H9 (cell line): ENCODE measurements around the gene WARS2. TPM values are rescaled to one million over a fixed set of nuclear protein-coding genes. Genes with fewer than 3 reads are reported as not detected.

Experiments used
- DNase-seq: peaks from one replicate; pipeline ENCODE4 v3.0.0-alpha.2; 2017
- H2AFZ ChIP-seq: one replicate; pipeline ENCODE4 v1.6.1; 2013; ENCODE audit warnings: mild to moderate bottlenecking, low read length, control low read depth, moderate library complexity
- H2AK5ac ChIP-seq: 2 replicates; pipeline ENCODE4 v1.6.1; 2013; ENCODE audit warnings: low read length, control low read depth, mixed read lengths; ENCODE audit not compliant: insufficient read length
- H2BK120ac ChIP-seq: one replicate; pipeline ENCODE4 v1.6.1; 2013; ENCODE audit warnings: low read depth, mild to moderate bottlenecking, low read length, control low read depth, inconsistent platforms; ENCODE audit not compliant: poor library complexity, severe bottlenecking
- H2BK12ac ChIP-seq: 2 replicates; pipeline ENCODE4 v1.6.1; 2013; ENCODE audit warnings: low read length, control low read depth, mixed read lengths, low read depth; ENCODE audit not compliant: insufficient read length
- H2BK15ac ChIP-seq: 2 replicates; pipeline ENCODE4 v1.6.1; 2013; ENCODE audit warnings: low read depth, low read length, control low read depth
- H2BK20ac ChIP-seq: one replicate; pipeline ENCODE4 v1.6.1; 2013; ENCODE audit warnings: low read depth, mild to moderate bottlenecking, low read length, control low read depth, inconsistent platforms; ENCODE audit not compliant: poor library complexity, severe bottlenecking
- H2BK5ac ChIP-seq: 2 replicates; pipeline ENCODE4 v1.6.1; 2013; ENCODE audit warnings: low read length, control low read depth, mixed read lengths; ENCODE audit not compliant: insufficient read length
- H3K14ac ChIP-seq: 2 replicates; pipeline ENCODE4 v1.6.1; 2013; ENCODE audit warnings: low read length, control low read depth; ENCODE audit not compliant: insufficient read depth
- H3K18ac ChIP-seq: 2 replicates; pipeline ENCODE4 v1.6.1; 2013; ENCODE audit warnings: low read depth, mild to moderate bottlenecking, mixed read lengths, low read length, control low read depth; ENCODE audit not compliant: insufficient read length
- H3K23ac ChIP-seq: 2 replicates; pipeline ENCODE4 v1.6.1; 2013; ENCODE audit warnings: low read length, control low read depth, mixed read lengths, low read depth; ENCODE audit not compliant: insufficient read length
- H3K23me2 ChIP-seq: 2 replicates; pipeline ENCODE4 v1.6.1; 2013; ENCODE audit warnings: low read depth, mild to moderate bottlenecking, mixed read lengths, low read length, control low read depth; ENCODE audit not compliant: insufficient read length, poor library complexity, severe bottlenecking
- H3K27ac ChIP-seq: 2 replicates; pipeline ENCODE4 v1.5.1; 2013; ENCODE audit warnings: low read length, control low read depth, mixed read lengths, low read depth; ENCODE audit not compliant: insufficient read length
- H3K27me3 ChIP-seq: 2 replicates; pipeline ENCODE4 v1.6.1; 2013; ENCODE audit warnings: low read length, control low read depth, inconsistent platforms; ENCODE audit not compliant: insufficient read depth
- H3K4ac ChIP-seq: 2 replicates; pipeline ENCODE4 v1.6.1; 2013; ENCODE audit warnings: low read depth, mild to moderate bottlenecking, control low read depth, inconsistent platforms, low read length, moderate library complexity
- H3K4me1 ChIP-seq: 2 replicates; pipeline ENCODE4 v1.6.1; 2013; ENCODE audit warnings: low read length, control low read depth, inconsistent platforms; ENCODE audit not compliant: insufficient read depth
- H3K4me2 ChIP-seq: 2 replicates; pipeline ENCODE4 v1.6.1; 2013; ENCODE audit warnings: low read length, control low read depth, mixed read lengths; ENCODE audit not compliant: insufficient read length, insufficient read depth
- H3K56ac ChIP-seq: 2 replicates; pipeline ENCODE4 v1.6.1; 2013; ENCODE audit warnings: low read depth, mild to moderate bottlenecking, mixed read lengths, low read length, control low read depth; ENCODE audit not compliant: insufficient read length
- H3K79me1 ChIP-seq: 2 replicates; pipeline ENCODE4 v1.6.1; 2013; ENCODE audit warnings: low read depth, mild to moderate bottlenecking, moderate library complexity, low read length, control low read depth, inconsistent platforms; ENCODE audit not compliant: insufficient read depth, poor library complexity, severe bottlenecking
- H3K79me2 ChIP-seq: 2 replicates; pipeline ENCODE4 v1.6.1; 2013; ENCODE audit warnings: low read length, control low read depth, inconsistent platforms; ENCODE audit not compliant: insufficient read depth
- H3K9ac ChIP-seq: 2 replicates; pipeline ENCODE4 v1.6.1; 2013; ENCODE audit warnings: low read length, control low read depth, mixed read lengths; ENCODE audit not compliant: insufficient read length; ENCODE audit errors: extremely low read depth
- H3K9me3 ChIP-seq: one replicate; pipeline ENCODE4 v1.6.1; 2013; ENCODE audit warnings: low read depth, low read length, inconsistent platforms; ENCODE audit not compliant: control insufficient read depth
- H3T11ph ChIP-seq: one replicate; pipeline ENCODE4 v1.6.1; 2013; ENCODE audit warnings: mild to moderate bottlenecking, low read length, control low read depth, inconsistent platforms
- H4K20me1 ChIP-seq: one replicate; pipeline ENCODE4 v1.6.1; 2013; ENCODE audit not compliant: control insufficient read depth, insufficient read length, insufficient read depth
- H4K5ac ChIP-seq: 2 replicates; pipeline ENCODE4 v1.6.1; 2013; ENCODE audit warnings: low read depth, mild to moderate bottlenecking, mixed read lengths, low read length, control low read depth; ENCODE audit not compliant: insufficient read length
- H4K8ac ChIP-seq: replicated peaks from 2 replicates; pipeline ENCODE4 v1.6.1; 2013; ENCODE audit warnings: low read length, control low read depth, mixed read lengths, low read depth; ENCODE audit not compliant: insufficient read length
- H4K91ac ChIP-seq: 2 replicates; pipeline ENCODE4 v1.6.1; 2013; ENCODE audit warnings: low read depth, mild to moderate bottlenecking, moderate library complexity, mixed read lengths, low read length, control low read depth; ENCODE audit not compliant: insufficient read length
- H3K27ac Mint-ChIP-seq, 3 experiments: 2 replicates in 2 of 3; 3 replicates in 1 of 3; pipeline ENCODE4 v1.8.0; 2020 to 2021; ENCODE audit warnings: mixed read lengths in 3 of 3, mild to moderate bottlenecking in 1 of 3, moderate library complexity in 1 of 3
- H3K27me3 Mint-ChIP-seq: 2 replicates; pipeline ENCODE4 v1.8.0; 2021; ENCODE audit warnings: low read depth, mild to moderate bottlenecking, moderate library complexity, mixed read lengths
- H3K36me3 Mint-ChIP-seq, 3 experiments: 2 replicates in 2 of 3; 3 replicates in 1 of 3; pipeline ENCODE4 v1.8.0; 2020 to 2021; ENCODE audit warnings: low read depth in 3 of 3, mixed read lengths in 3 of 3; ENCODE audit not compliant: insufficient read depth in 1 of 3
- H3K4me1 Mint-ChIP-seq, 2 experiments: 2 replicates each; pipeline ENCODE4 v1.8.0; 2020; ENCODE audit warnings: mixed read lengths in 2 of 2
- H3K4me3 Mint-ChIP-seq, 2 experiments: 2 replicates in 1 of 2; 3 replicates in 1 of 2; pipeline ENCODE4 v1.8.0; 2020 to 2021; ENCODE audit warnings: mild to moderate bottlenecking in 2 of 2, mixed read lengths in 2 of 2, moderate library complexity in 1 of 2
- H3K9me3 Mint-ChIP-seq, 2 experiments: 2 replicates in 1 of 2; 3 replicates in 1 of 2; pipeline ENCODE4 v1.8.0; 2020; ENCODE audit warnings: mild to moderate bottlenecking in 2 of 2, mixed read lengths in 2 of 2, moderate library complexity in 1 of 2
- WGBS: extraction: QIAGEN DNeasy Blood & Tissue Kit; methylation state at CpG from one replicate; pipeline ENCODE4 v1.1.7; 2013; ENCODE audit warnings: missing lambda C conversion rate, low lambda C conversion rate, mixed read lengths; ENCODE audit not compliant: insufficient read length; ENCODE audit errors: extremely low coverage; 5-methylcytosine and 5-hydroxymethylcytosine counted together
- total RNA-seq: library from RNA; stranded (reverse); gene quantifications from 2 replicates; pipeline ENCODE4 v1.2.1, GENCODE V29; 2021
- TF ChIP-seq, protein P1 (sequence below): fragments of 200-600 bp; sonication (generic); conservative IDR thresholded peaks from 3 replicates; pipeline ENCODE4 v1.8.0; 2021; ENCODE audit warnings: antibody characterized with exemption, mild to moderate bottlenecking

Gene WARS2
- total RNA-seq, 1 experiment from 2014 or later, result 9.7 TPM

DNA sequence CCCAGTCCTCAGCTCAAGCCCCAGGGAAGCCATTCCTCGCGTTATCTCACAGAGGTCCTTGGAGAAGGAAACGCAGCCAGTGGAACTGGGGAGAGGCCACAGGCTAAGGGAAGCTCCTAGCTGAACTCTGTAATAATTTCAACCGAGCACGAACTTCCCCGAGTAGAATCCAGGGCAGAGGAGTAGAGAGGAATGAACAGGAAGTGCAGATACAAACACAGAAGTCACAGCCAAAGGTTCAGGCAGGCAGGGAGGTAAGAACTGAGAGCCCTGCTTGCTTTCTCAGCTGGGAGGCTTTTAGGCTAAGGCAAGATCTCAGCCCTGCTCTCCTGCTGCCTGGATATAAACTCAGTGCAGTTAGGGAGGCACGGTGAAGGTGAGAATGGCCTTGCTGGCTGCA is 23.7 kb downstream of the WARS2 start:
- no peak overlapping the region for H2BK15ac ChIP-seq
- H2AFZ ChIP-seq, result no peak overlapping the region
- no peaks in the 10 kb centered on the region for H3K4me1 ChIP-seq
- peak overlapping the region; percentile 31 for H3K14ac ChIP-seq
- TF ChIP-seq, protein P1, sequence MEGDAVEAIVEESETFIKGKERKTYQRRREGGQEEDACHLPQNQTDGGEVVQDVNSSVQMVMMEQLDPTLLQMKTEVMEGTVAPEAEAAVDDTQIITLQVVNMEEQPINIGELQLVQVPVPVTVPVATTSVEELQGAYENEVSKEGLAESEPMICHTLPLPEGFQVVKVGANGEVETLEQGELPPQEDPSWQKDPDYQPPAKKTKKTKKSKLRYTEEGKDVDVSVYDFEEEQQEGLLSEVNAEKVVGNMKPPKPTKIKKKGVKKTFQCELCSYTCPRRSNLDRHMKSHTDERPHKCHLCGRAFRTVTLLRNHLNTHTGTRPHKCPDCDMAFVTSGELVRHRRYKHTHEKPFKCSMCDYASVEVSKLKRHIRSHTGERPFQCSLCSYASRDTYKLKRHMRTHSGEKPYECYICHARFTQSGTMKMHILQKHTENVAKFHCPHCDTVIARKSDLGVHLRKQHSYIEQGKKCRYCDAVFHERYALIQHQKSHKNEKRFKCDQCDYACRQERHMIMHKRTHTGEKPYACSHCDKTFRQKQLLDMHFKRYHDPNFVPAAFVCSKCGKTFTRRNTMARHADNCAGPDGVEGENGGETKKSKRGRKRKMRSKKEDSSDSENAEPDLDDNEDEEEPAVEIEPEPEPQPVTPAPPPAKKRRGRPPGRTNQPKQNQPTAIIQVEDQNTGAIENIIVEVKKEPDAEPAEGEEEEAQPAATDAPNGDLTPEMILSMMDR, result no peak
- H3K27me3 ChIP-seq, result no peaks in the 10 kb centered on the region
- no peak overlapping the region for H4K5ac ChIP-seq
- H4K8ac ChIP-seq, result no peak overlapping the region
- H3K4ac ChIP-seq, result no peak overlapping the region
- no peaks in the 10 kb centered on the region for H3K79me2 ChIP-seq
- no peak overlapping the region for H2BK20ac ChIP-seq
- no peak overlapping the region for H3K23ac ChIP-seq
- no peak overlapping the region for H3K4me2 ChIP-seq
- H3K56ac ChIP-seq, result no peak overlapping the region
- no peak overlapping the region for H2BK5ac ChIP-seq
- peaks cover 22% of the 10 kb centered on the region in 2 experiments for H3K4me1 Mint-ChIP-seq
- no peak overlapping the region for H3K27ac ChIP-seq
- H3K36me3 Mint-ChIP-seq, result peaks cover 0 to 8% (median 0%) of the 10 kb centered on the region in 3 experiments; a peak in 2 of 7 replicates
- H3T11ph ChIP-seq, result no peak overlapping the region
- no peak overlapping the region for H2AK5ac ChIP-seq
- no peak overlapping the region for H4K91ac ChIP-seq
- no peaks in the 10 kb centered on the region for H3K27me3 Mint-ChIP-seq
- no peak overlapping the region for H2BK12ac ChIP-seq
- H2BK120ac ChIP-seq, result no peak overlapping the region
- H3K9me3 ChIP-seq, result no peaks in the 10 kb centered on the region
- H3K9me3 Mint-ChIP-seq, result peaks cover 0 to 7% of the 10 kb centered on the region in 2 experiments; a peak in 2 of 5 replicates
- no peaks in the 10 kb centered on the region for H3K79me1 ChIP-seq
- H3K9ac ChIP-seq, result no peak overlapping the region
- peak overlapping the region; percentile 5 to 85 (median 52); a peak in 4 of 7 replicates for H3K27ac Mint-ChIP-seq
- H3K23me2 ChIP-seq, result no peaks in the 10 kb centered on the region
- no peak overlapping the region for H3K4me3 Mint-ChIP-seq
- no peak for DNase-seq
- no peaks in the 10 kb centered on the region for H4K20me1 ChIP-seq
- peak overlapping the region; percentile 4 for H3K18ac ChIP-seq
- WGBS, result no CpG with 5 or more reads among the region's 7 CpGs
